CD14-positive monocyte (primary cell): ENCODE data around the gene EML1. TPM values are rescaled to one million over a fixed set of nuclear protein-coding genes. Genes with fewer than 3 reads are reported as not detected.

ENCODE experiments used
- DNase-seq, 3 donors: peaks; one replicate each; pipeline ENCODE4 v3.0.0-alpha.2; 2011 to 2022
- H2AFZ ChIP-seq: 2 replicates; pipeline ENCODE4 v1.6.0; 2012; ENCODE audit warnings: mild to moderate bottlenecking, low read depth, low read length, inconsistent platforms; ENCODE audit not compliant: insufficient read depth, poor library complexity, severe bottlenecking
- H3K27ac ChIP-seq, 2 donors: 1 replicate in 1 of 2; 2 replicates in 1 of 2; pipeline ENCODE4 v1.5.1; 2012 to 2013; ENCODE audit warnings: low read length in 2 of 2, control low read depth in 1 of 2, inconsistent platforms in 1 of 2, low read depth in 1 of 2, mild to moderate bottlenecking in 1 of 2
- H3K27me3 ChIP-seq, 2 donors: one replicate each; pipeline versions ENCODE4 v1.6.0 to v1.6.1; 2011 to 2013; ENCODE audit warnings: low read length in 2 of 2; ENCODE audit not compliant: control insufficient read depth in 2 of 2, insufficient read depth in 2 of 2
- H3K36me3 ChIP-seq, 2 donors: replicated peaks in 1 of 2; 1 replicate in 1 of 2; 2 replicates in 1 of 2; pipeline versions ENCODE4 v1.5.1 to v1.6.1; 2012 to 2013; ENCODE audit warnings: low read length in 2 of 2, control low read depth in 1 of 2, inconsistent platforms in 1 of 2, mild to moderate bottlenecking in 1 of 2; ENCODE audit not compliant: insufficient read depth in 2 of 2, control insufficient read depth in 1 of 2
- H3K4me1 ChIP-seq, 2 donors: 1 replicate in 1 of 2; 2 replicates in 1 of 2; pipeline versions ENCODE4 v1.5.1 to v1.6.1; 2012 to 2013; ENCODE audit warnings: low read length in 2 of 2, control low read depth in 1 of 2, inconsistent platforms in 1 of 2, mild to moderate bottlenecking in 1 of 2, moderate library complexity in 1 of 2; ENCODE audit not compliant: insufficient read depth in 2 of 2, control insufficient read depth in 1 of 2
- H3K4me2 ChIP-seq: replicated peaks from 2 replicates; pipeline ENCODE3; 2012; ENCODE audit warnings: low read length, moderate library complexity, mild to moderate bottlenecking; ENCODE audit not compliant: poor library complexity, severe bottlenecking; ENCODE audit errors: extremely low read depth
- H3K4me3 ChIP-seq, 3 experiments: fragments of 200-600 bp in 1 of 3; sonication (generic) in 1 of 3; replicated peaks in 1 of 3; 1 replicate in 2 of 3; 2 replicates in 1 of 3; pipeline ENCODE4 v1.5.1; 2011 to 2013; ENCODE audit warnings: low read length in 3 of 3, mild to moderate bottlenecking in 3 of 3, control low read depth in 2 of 3, low read depth in 2 of 3, inconsistent platforms in 1 of 3, moderate library complexity in 1 of 3
- H3K79me2 ChIP-seq: 2 replicates; pipeline ENCODE4 v1.6.0; 2012; ENCODE audit warnings: mild to moderate bottlenecking, control low read depth, inconsistent platforms, low read length, moderate library complexity; ENCODE audit not compliant: insufficient read depth
- H3K9ac ChIP-seq: 2 replicates; pipeline ENCODE4 v1.6.0; 2017; ENCODE audit warnings: low read length, mild to moderate bottlenecking; ENCODE audit not compliant: insufficient read depth, poor library complexity, severe bottlenecking
- H3K9me3 ChIP-seq, 2 donors: replicated peaks in 1 of 2; 1 replicate in 1 of 2; 2 replicates in 1 of 2; pipeline versions ENCODE4 v1.5.1 to v1.6.1; 2012 to 2013; ENCODE audit warnings: low read length in 2 of 2, control low read depth in 1 of 2; ENCODE audit not compliant: control insufficient read depth in 1 of 2, insufficient read depth in 1 of 2
- H4K20me1 ChIP-seq: 2 replicates; pipeline ENCODE4 v1.6.0; 2012; ENCODE audit warnings: mild to moderate bottlenecking, low read length, control low read depth, moderate library complexity; ENCODE audit not compliant: insufficient read depth
- H3K27ac Mint-ChIP-seq, 7 donors: one replicate each; pipeline ENCODE4 v1.8.0; 2020; ENCODE audit warnings: mild to moderate bottlenecking in 7 of 7, mixed read lengths in 7 of 7, moderate library complexity in 6 of 7, inconsistent platforms in 2 of 7
- H3K27me3 Mint-ChIP-seq, 3 donors: one replicate each; pipeline ENCODE4 v1.8.0; 2021 to 2022; ENCODE audit warnings: low read depth in 3 of 3, mild to moderate bottlenecking in 3 of 3, mixed read lengths in 3 of 3, moderate library complexity in 3 of 3, inconsistent platforms in 1 of 3
- H3K36me3 Mint-ChIP-seq, 2 donors: one replicate each; pipeline ENCODE4 v1.8.0; 2020; ENCODE audit warnings: mixed read lengths in 2 of 2, inconsistent platforms in 1 of 2, mild to moderate bottlenecking in 1 of 2
- H3K4me1 Mint-ChIP-seq: one replicate; pipeline ENCODE4 v1.8.0; 2020; ENCODE audit warnings: mild to moderate bottlenecking, mixed read lengths
- H3K4me3 Mint-ChIP-seq, 2 donors: one replicate each; pipeline ENCODE4 v1.8.0; 2020; ENCODE audit warnings: mild to moderate bottlenecking in 2 of 2, mixed read lengths in 2 of 2, moderate library complexity in 1 of 2
- H3K9me3 Mint-ChIP-seq, 7 donors: one replicate each; pipeline ENCODE4 v1.8.0; 2020 to 2022; ENCODE audit warnings: mixed read lengths in 7 of 7, mild to moderate bottlenecking in 6 of 7, moderate library complexity in 6 of 7, inconsistent platforms in 2 of 7
- CTCF ChIP-seq: fragments of 200-600 bp; IDR thresholded peaks from one replicate; pipeline ENCODE4 v1.8.0; 2022; ENCODE audit warnings: antibody characterized with exemption, mild to moderate bottlenecking
- WGBS: methylation state at CpG from one replicate; pipeline ENCODE4 v1.1.5; 2013; ENCODE audit warnings: missing lambda C conversion rate; ENCODE audit not compliant: insufficient coverage; 5-methylcytosine and 5-hydroxymethylcytosine counted together
- intact Hi-C, 2 donors: fragments of 100-400 bp; cut with micrococcal nuclease; formaldehyde crosslinking; loops; one replicate each; pipeline versions ENCODE4 v1.15.0 to v1.15.1; 2023
- polyA plus RNA-seq, 3 donors: library from polyadenylated mRNA; depleted of rRNA in 1 of 3; unstranded in 2 of 3; stranded (reverse) in 1 of 3; fragments of 300-500 nt in 2 of 3; fragments of >200 nt in 1 of 3; fragmentation: Illumina TruSeq in 2 of 3; gene quantifications; 1 replicate in 2 of 3; 2 replicates in 1 of 3; pipeline ENCODE4 v1.2.3, GENCODE V29; 2012 to 2021

EML1 gene
- polyA plus RNA-seq, 3 donors = not detected

GRCh38 chr14:99853206-99853605 is 60.0 kb downstream of the EML1 start:
- Histone ChIP-seq H3K9me3 (no peaks in the 10 kb centered on the region), H3K27me3 (no peaks in the 10 kb centered on the region), H3K27ac (no peak overlapping the region), H3K36me3 (no peaks in the 10 kb centered on the region), H3K4me2 (no peak overlapping the region), H3K79me2 (no peaks in the 10 kb centered on the region), H3K9ac (no peak overlapping the region), H3K4me1 (no peaks in the 10 kb centered on the region), H4K20me1 (no peaks in the 10 kb centered on the region), H3K4me3 (no peak overlapping the region), H2AFZ (no peak overlapping the region)
- H3K9me3 Mint-ChIP-seq = peaks cover 0 to 4% (median 0%) of the 10 kb centered on the region in 7 donors
- WGBS = 33% methylated on average over 2 of the region's 5 CpGs
- H3K4me1 Mint-ChIP-seq = no peaks in the 10 kb centered on the region
- DNase-seq = no peak
- no peaks in the 10 kb centered on the region for H3K36me3 Mint-ChIP-seq
- H3K27me3 Mint-ChIP-seq = peaks cover 6 to 35% (median 12%) of the 10 kb centered on the region in 3 donors
- TF ChIP-seq CTCF = no peak
- H3K4me3 Mint-ChIP-seq = no peak overlapping the region
- no peak overlapping the region for H3K27ac Mint-ChIP-seq
- intact Hi-C loops = no loop called here

GRCh38 chr14:99854831-99855230 is 61.6 kb downstream of the EML1 start:
- Mint-ChIP-seq H3K9me3 (peaks cover 0 to 2% (median 0%) of the 10 kb centered on the region in 7 donors), H3K27me3 (peaks cover 7 to 35% (median 15%) of the 10 kb centered on the region in 3 donors), H3K4me1 (no peaks in the 10 kb centered on the region), H3K36me3 (no peaks in the 10 kb centered on the region), H3K27ac (no peak overlapping the region), H3K4me3 (no peak overlapping the region)
- Histone ChIP-seq H3K9me3 (no peaks in the 10 kb centered on the region), H3K9ac (no peak overlapping the region), H3K4me3 (no peak overlapping the region), H3K27ac (no peak overlapping the region), H3K79me2 (no peaks in the 10 kb centered on the region), H3K4me1 (no peaks in the 10 kb centered on the region), H3K27me3 (no peaks in the 10 kb centered on the region), H3K4me2 (no peak overlapping the region), H3K36me3 (no peaks in the 10 kb centered on the region), H2AFZ (no peak overlapping the region), H4K20me1 (no peaks in the 10 kb centered on the region)
- TF ChIP-seq CTCF = no peak
- DNase-seq = no peak
- 77% methylated on average over 4 of the region's 5 CpGs for WGBS
- intact Hi-C loops = no loop called here
